Activated CD4-positive, CD25-positive, alpha-beta regulatory T cell treated with anti-CD3 and anti-CD28 coated beads, Interleukin-2, amount 50 U/mL, for 16 hours (primary cell): ENCODE data around the gene PNRC1.
"Not testable (repeated sequence)": the region's sequence is repeated elsewhere in the genome, so short reads cannot be mapped to it uniquely, and the experiment has no call there.

Source experiments
- DNase-seq: peaks from one replicate; pipeline ENCODE4 v3.0.0-alpha.2; 2020; ENCODE audit warnings: low read depth, low spot score

PNRC1 gene

DNA sequence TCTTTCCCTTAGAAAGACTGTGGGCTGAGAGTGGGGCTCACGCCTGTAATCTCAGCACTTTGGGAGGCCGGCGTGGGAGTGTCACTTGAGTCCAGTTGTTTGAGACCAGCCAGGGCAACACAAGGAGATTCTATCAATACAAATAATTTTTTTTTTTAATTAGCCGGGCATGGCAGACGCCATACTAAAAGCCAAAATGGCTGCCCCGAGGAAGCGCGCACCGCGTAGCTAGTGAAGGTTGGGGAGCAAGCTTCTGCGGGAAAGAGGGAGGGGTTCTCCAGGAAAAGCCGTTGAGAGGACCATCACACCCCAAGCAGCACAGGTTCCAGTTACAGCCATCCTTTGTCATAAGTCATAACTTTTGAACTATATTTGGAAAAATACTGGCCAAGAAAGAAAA is 21.3 kb upstream of the PNRC1 start:
- DNase-seq: no peak

GRCh38 chr6:89063881-89064280 is 16.7 kb upstream of the PNRC1 start:
- DNase-seq: no peak

DNA sequence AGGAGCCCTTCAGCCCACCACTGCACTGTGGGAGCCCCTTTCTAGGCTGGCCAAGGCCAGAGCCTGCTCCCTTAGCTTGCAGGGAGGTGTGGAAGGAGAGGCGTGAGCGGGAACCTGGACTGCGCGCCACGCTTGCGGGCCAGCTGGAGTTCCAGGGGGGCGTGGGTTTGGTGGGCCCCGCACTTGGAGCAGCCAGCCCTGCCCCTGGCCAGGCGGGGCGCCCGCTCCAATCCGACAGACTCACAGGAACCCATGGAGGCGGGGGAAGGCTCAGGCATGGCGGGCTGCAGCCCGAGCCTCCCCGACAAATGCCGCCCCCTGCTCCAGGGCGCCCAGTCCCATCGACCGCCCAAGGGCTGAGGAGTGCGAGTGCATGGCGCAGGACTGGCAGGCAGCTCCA is 15.6 kb upstream of the PNRC1 start:
- not testable (repeated sequence) for DNase-seq

GRCh38 chr6:89066121-89066520 is 14.4 kb upstream of the PNRC1 start:
- DNase-seq: not testable (repeated sequence)

DNA sequence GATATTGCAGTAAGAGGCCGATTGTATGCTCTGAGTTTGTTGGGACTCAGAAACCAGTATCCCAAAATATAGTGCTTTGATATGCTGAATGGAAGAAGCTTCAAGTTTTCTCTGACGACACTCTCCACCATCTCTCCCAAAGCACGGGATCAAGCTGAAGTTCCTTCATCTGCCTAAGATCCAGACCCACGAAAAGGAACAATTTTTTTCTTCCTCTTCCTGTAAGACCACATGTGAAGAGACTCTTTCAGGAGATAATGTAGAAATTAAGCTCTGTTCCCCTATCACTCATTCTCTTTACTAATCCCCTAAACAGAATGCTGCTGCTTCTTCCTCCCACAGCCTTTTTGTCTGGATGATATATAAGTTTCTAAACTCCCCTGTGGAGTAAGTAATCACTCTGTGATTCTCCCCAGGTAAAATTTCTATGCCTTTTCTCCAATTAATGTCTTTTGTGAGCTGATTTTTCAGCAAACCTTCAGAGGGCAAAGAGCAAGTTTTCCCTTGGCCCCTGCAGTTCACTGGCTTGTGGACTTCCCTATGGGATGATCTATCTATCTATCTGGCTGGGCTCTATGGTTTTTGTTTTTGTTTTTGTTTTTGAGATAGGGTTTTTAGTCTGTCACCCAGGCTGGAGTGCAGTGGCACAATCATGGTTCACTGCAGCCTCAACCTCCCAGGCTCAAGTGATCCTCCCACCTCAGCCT is 13.5 kb upstream of the PNRC1 start:
- no peak for DNase-seq

GRCh38 chr6:89067796-89068195 is 12.8 kb upstream of the PNRC1 start:
- no peak for DNase-seq

DNA sequence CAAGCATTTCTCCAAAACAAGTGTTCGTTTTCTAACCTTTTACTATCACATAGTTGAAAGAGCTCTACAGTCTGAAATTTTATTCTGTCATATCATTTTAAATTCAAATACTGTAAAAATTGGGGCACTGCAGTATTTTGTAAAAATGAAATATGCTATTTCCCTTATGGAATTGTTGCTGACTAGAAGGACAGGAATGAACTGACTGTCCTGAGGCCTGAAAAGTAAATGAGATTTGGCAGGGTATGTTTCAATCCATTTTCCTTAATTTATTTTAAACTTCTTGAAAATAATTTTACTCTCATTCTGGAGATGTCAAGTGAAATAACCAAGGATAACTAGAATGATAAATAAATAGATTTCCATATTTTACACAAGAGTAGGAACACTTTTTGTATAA is 11.9 kb upstream of the PNRC1 start:
- DNase-seq: no peak

DNA sequence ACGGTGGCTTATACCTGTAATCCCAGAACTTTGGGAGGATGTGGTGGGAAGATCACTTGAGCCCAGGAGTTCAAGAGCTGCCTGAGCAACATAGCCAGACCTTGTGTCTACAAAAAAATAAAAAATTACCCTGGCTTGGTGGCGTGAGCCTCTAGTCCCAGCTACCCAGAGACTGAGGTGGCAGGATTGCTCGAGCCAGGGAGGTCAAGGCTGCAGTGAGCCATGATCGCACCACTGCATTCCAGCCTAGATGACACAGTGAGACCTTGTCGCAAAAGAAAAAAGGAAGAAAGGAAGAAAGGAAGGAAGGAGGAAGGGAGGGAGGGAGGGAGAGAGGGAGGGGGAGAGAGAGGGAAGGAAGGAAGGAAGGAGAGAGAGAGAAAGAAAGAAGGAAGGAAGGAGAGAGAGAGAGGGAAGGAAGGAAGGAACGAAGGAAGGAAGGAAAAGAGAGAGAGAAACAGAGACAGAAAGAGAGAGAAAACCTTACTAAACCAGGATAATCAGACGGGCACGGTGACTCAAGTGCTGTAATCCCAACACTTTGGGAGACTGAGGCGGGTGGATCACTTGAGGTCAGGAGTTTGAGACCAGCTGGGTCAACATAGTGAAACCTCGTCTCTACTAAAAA is 10.9 kb upstream of the PNRC1 start:
- no peak for DNase-seq

DNA sequence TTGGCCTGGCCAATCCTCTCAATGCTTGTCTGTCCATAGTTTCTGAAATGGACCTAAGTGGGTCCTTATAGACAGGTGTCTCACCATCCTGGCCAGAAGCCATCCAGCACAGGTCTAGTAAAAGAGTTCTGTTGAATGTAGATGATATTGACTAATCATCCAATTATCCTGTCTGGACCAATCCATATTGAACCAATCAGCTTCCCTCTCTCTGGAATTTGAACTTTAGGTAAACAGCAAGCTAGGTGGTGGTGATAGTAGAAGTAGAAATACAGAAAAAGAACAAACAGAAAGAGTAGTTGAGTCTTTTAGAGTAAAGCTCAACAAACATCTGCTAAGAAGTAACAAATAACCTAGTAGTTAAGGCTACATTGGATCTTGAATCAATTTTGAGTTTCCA is 9.5 kb upstream of the PNRC1 start:
- DNase-seq: no peak

DNA sequence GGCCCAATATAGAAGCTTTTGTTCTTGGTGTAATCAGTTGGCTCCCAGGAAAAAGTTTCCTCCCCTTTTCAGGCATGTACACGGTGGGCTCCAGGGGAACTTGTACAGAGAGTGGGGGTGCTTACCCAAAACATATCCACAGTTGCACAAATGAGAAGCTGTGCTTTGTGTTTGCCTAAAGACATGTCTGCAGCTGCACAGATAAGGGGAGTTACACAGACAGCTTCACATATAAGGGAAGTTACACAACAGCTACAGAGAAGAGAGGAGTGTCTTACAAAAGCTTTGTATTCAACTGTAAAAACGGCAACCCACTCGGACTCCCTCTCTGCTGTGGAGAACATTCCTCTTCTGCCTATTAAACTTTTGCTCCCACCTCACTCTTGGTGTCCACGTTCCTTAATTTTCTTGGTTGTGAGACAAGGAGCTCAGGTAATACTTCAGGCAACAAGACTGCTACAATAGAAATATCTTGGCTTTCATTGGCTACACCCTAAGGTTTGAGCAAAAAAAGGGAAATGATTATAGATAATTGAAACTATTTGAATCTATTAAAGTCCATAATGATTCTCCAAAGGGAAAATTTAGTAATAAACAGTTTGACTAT is 7.4 kb upstream of the PNRC1 start:
- no peak for DNase-seq

- no peak for DNase-seq
Observed at GRCh38 chr6:89073840-89074239, 6.7 kb upstream of the PNRC1 start.

DNA sequence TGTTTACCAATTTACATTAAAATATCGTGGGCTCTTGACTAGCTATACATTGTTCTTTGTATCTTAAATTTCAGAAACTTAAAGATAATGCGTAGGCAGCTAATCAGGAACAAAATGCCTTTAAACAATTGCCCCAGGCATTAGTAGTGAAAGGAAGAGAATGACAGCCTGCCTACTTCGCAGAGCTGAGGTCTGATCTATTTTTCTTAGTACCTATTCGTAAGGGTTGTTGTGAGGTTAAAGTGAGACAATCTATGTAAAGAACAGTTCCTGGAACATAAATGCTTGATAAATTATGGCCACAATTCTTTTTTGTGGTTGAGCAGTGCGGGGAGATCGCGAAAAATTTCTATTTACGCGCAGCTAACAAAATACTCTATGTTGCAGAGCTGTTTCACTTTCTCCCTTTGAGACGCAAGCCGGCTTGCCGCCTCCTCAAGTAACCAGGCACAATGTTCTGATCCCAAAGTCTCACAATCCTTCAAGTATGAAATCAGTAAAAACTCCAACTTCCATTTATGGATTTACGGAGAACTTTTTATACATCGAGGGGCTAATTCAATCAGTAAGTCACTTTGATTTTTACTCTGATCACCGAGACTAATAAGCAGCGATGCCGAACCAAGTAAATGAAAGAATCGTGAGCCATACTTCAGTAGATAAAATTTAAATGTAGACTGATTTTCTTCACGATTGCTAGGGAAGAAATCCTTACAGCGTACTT is 878 bp upstream of the PNRC1 start:
- peak; percentile 26 for DNase-seq

- no peak for DNase-seq
Observed at GRCh38 chr6:89081129-89081422, 525 bp downstream of the PNRC1 start.

- peak; percentile 95 for DNase-seq
Observed at GRCh38 chr6:89081423-89082322, 1.1 kb downstream of the PNRC1 start.

DNA sequence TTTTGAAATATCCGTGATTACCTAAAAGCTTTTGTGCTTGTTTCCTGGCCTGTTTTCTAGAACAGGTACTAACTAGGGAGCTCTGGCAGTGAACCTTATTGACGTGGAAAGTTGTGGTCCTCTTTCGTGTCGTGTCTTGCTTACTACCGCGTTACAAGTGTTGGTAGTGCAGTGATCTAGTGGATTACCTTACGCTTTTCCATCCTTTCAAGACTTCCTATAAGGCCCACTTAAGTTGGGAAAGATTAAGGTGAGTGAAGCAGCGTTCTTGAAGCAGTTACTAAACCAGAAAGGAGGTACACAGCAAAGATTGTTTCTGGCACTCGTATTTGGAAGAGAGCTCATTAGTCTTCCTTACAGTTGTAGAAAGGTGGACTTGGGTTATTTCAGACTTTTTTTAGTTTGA is 1.9 kb downstream of the PNRC1 start:
- DNase-seq: no peak

DNA sequence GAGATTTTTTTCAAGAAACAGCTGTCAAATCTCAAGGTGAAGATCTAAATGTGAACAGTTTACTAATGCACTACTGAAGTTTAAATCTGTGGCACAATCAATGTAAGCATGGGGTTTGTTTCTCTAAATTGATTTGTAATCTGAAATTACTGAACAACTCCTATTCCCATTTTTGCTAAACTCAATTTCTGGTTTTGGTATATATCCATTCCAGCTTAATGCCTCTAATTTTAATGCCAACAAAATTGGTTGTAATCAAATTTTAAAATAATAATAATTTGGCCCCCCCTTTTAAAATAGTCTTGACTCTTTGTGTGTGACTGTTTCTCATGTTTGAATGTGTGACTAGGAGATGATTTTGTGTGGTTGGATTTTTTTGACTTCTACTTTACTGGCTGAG is 4.0 kb downstream of the PNRC1 start:
- DNase-seq: no peak

GRCh38 chr6:89084954-89085353 is 4.4 kb downstream of the PNRC1 start:
- DNase-seq: no peak

GRCh38 chr6:89085409-89086205 is 5.1 kb downstream of the PNRC1 start:
- DNase-seq: no peak

DNA sequence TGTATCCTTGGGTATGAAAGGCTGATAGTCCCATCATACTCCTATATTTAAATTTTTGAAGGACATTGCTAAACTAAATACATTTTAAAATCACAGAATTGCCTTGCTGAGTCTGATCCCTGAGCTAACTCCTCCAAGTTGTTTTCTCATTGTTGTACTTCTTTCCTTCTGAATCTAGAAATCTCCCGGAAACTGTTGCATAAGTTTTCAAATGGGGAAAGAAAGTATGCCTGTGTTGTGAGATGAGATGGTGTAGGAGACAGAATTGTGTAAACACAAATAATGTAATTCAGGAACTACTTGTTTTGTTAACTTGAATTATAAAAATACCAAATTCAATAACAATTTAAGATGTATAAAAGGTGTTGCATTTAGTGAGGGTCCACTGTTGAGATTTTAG is 7.3 kb downstream of the PNRC1 start:
- DNase-seq: no peak

GRCh38 chr6:89098461-89098860 is 17.9 kb downstream of the PNRC1 start:
- no peak for DNase-seq

- DNase-seq: no peak
Observed at GRCh38 chr6:89100114-89100513, 19.6 kb downstream of the PNRC1 start.
